Esophagus muscularis mucosa (tissue), 3 donors: ENCODE measurements around the gene ANKRD62.

Source experiments
- CTCF ChIP-seq, 3 experiments: fragments of 200-600 bp in 2 of 3; fragments of 450-650 bp in 1 of 3; sonication (generic) in 2 of 3; IDR thresholded peaks; one replicate each; pipeline ENCODE4 v1.5.1; 2017 to 2019; ENCODE audit warnings: antibody characterized with exemption in 3 of 3, mild to moderate bottlenecking in 2 of 3, moderate library complexity in 1 of 3
- POLR2AphosphoS5 ChIP-seq, 2 donors: sonication (generic); formaldehyde crosslinking; IDR thresholded peaks; one replicate each; pipeline ENCODE4 v1.6.1; 2017; ENCODE audit warnings: antibody characterized with exemption in 2 of 2

GRCh38 chr18:12052866-12053265 is 40.8 kb upstream of the ANKRD62 start:
- TF ChIP-seq CTCF (IDR thresholded peaks at IDR 0.05) = no peak
- TF ChIP-seq POLR2AphosphoS5 (IDR thresholded peaks at IDR 0.05) = no peak
